Progenitor cell of endocrine pancreas (in vitro differentiated cells): ENCODE data around the gene GRHPR. TPM values are rescaled to one million over a fixed set of nuclear protein-coding genes. Genes with fewer than 3 reads are reported as not detected.
A peak's percentile ranks its signal among the peaks of the same experiment; 100 is the strongest.

Source experiments
- DNase-seq: peaks from one replicate; pipeline ENCODE4 v3.0.0; 2021; ENCODE audit warnings: low spot score; ENCODE audit not compliant: unreplicated experiment
- H3K27ac Mint-ChIP-seq: 2 replicates; pipeline ENCODE4 v1.8.0; 2021; ENCODE audit warnings: mild to moderate bottlenecking, moderate library complexity, mixed read lengths
- H3K27me3 Mint-ChIP-seq: 2 replicates; pipeline ENCODE4 v1.8.0; 2021; ENCODE audit warnings: mixed read lengths
- H3K36me3 Mint-ChIP-seq: 2 replicates; pipeline ENCODE4 v1.8.0; 2022; ENCODE audit warnings: mixed read lengths; ENCODE audit not compliant: insufficient read depth
- H3K4me1 Mint-ChIP-seq: 2 replicates; pipeline ENCODE4 v1.8.0; 2021; ENCODE audit warnings: low read depth, mixed read lengths
- H3K4me3 Mint-ChIP-seq: 2 replicates; pipeline ENCODE4 v1.8.0; 2021; ENCODE audit warnings: low read depth, mild to moderate bottlenecking, moderate library complexity, mixed read lengths
- H3K9me3 Mint-ChIP-seq: 2 replicates; pipeline ENCODE4 v1.8.0; 2021; ENCODE audit warnings: low read depth, mixed read lengths
- CTCF ChIP-seq: fragments of 200-600 bp; sonication (generic); IDR thresholded peaks from one replicate; pipeline ENCODE4 v1.5.0; 2021; ENCODE audit warnings: antibody characterized with exemption, mild to moderate bottlenecking; ENCODE audit not compliant: unreplicated experiment
- total RNA-seq: library from RNA; stranded (reverse); gene quantifications from 2 replicates; pipeline ENCODE4 v1.2.1, GENCODE V29; 2021

Gene GRHPR
- total RNA-seq, 1 donor from 2014 or later = 98.0 TPM

- Mint-ChIP-seq H3K4me3 (no peak overlapping the region), H3K27ac (no peak overlapping the region), H3K27me3 (peaks cover 5% of the 10 kb centered on the region), H3K36me3 (no peaks in the 10 kb centered on the region), H3K9me3 (no peaks in the 10 kb centered on the region), H3K4me1 (peaks cover 27% of the 10 kb centered on the region)
- DNase-seq = no peak
- no peak for TF ChIP-seq CTCF
Observed at GRCh38 chr9:37399336-37399735, 23.2 kb upstream of the GRHPR start.

DNA sequence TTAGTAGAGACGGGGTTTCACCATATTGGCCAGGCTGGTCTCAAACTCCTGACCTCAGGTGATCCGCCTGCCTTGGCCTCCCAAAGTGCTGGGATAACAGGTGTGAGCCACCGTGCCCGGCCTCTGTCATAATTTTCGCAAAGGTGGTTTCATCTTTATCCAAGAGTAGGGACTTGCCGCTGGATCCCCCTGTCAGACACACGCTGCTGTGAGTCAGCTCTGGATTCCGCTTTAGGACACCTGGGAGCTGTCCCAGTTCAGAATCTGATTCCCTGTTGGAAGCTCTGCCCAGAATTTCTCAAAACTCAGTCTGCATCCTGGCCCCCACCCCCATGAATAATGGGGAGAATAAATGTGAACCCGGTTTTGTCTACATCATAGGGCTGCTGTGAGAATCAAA is 17.9 kb upstream of the GRHPR start:
- peaks cover 29% of the 10 kb centered on the region for H3K4me1 Mint-ChIP-seq
- H3K4me3 Mint-ChIP-seq = no peak overlapping the region
- TF ChIP-seq CTCF = no peak
- H3K27me3 Mint-ChIP-seq = no peaks in the 10 kb centered on the region
- DNase-seq = no peak
- no peaks in the 10 kb centered on the region for H3K9me3 Mint-ChIP-seq
- H3K27ac Mint-ChIP-seq = no peak overlapping the region
- H3K36me3 Mint-ChIP-seq = no peaks in the 10 kb centered on the region

GRCh38 chr9:37405350-37405749 is 17.1 kb upstream of the GRHPR start:
- TF ChIP-seq CTCF = no peak
- no peak overlapping the region for H3K27ac Mint-ChIP-seq
- DNase-seq = no peak
- H3K4me1 Mint-ChIP-seq = peaks cover 25% of the 10 kb centered on the region
- no peaks in the 10 kb centered on the region for H3K27me3 Mint-ChIP-seq
- H3K4me3 Mint-ChIP-seq = no peak overlapping the region
- no peaks in the 10 kb centered on the region for H3K36me3 Mint-ChIP-seq
- H3K9me3 Mint-ChIP-seq = no peaks in the 10 kb centered on the region

DNA sequence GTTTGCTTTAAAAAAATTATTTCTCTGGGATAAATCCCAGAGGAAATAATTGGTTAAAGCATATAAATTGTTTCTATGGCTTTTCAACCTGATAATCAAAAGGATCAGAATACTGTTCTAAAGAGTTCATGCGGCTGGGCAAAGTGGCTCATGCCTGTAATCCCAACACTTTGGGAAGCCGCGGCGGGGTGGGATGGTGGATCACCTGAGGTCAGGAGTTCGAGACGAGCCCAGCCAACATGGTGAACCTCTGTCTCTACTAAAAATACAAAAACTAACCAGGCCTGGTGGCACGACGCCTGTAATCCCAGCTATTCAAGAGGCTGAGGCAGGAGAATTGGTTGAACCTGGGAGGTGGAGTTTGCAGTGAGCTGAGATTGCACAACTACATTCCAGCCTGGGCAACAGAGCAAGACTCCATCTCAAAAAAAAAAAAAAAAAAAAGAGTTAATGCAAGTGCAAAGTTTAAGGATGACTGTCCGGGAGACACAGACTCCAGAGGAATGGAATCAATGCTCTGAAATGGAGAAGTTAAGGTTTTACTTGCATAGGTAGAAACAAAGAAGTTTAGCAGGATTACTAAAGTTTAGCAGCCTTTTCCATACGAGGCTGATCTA is 16.6 kb upstream of the GRHPR start:
- Mint-ChIP-seq H3K27me3 (no peaks in the 10 kb centered on the region), H3K4me1 (peaks cover 25% of the 10 kb centered on the region), H3K36me3 (no peaks in the 10 kb centered on the region), H3K9me3 (no peaks in the 10 kb centered on the region), H3K4me3 (no peak overlapping the region), H3K27ac (peak overlapping the region; percentile 42)
- DNase-seq = no peak
- no peak for TF ChIP-seq CTCF

GRCh38 chr9:37406603-37407401 is 15.7 kb upstream of the GRHPR start:
- H3K27ac Mint-ChIP-seq = peak overlapping the region; percentile 42
- no peaks in the 10 kb centered on the region for H3K36me3 Mint-ChIP-seq
- no peaks in the 10 kb centered on the region for H3K9me3 Mint-ChIP-seq
- H3K4me1 Mint-ChIP-seq = peaks cover 28% of the 10 kb centered on the region
- H3K27me3 Mint-ChIP-seq = no peaks in the 10 kb centered on the region
- TF ChIP-seq CTCF = no peak
- DNase-seq = no peak
- H3K4me3 Mint-ChIP-seq = peak overlapping the region; percentile 17
